ENCODE results near the gene SLC25A34. TPM values are rescaled to one million over a fixed set of nuclear protein-coding genes. Genes with fewer than 3 reads are reported as not detected.

SLC25A34 gene
- total RNA-seq, 2 experiments from 2014 or later = 0.56 to 0.81 TPM

DNA sequence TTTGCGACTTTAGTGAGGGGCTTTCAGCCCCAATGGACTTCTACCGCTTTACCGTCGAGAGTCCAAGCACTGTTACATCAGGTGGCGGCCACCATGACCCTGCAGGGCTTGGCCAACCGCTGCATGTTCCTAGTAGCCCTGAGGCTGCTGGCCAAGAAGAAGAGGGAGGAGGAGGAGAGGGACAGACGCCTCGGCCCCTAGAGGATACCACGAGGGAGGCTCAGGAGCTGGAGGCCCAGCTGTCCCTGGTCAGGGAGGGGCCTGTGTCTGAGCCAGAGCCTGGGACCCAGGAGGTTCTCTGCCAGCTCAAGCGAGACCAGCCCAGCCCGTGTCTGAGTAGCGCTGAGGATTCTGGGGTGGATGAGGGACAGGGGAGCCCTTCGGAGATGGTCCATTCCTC lies 8.6 kb upstream of the SLC25A34 start:
- Mint-ChIP-seq H3K27ac (no peak overlapping the region), H3K9me3 (no peaks in the 10 kb centered on the region), H3K27me3 (no peaks in the 10 kb centered on the region), H3K36me3 (ENCODE audit: low read depth) (peaks cover 10% of the 10 kb centered on the region), H3K4me3 (no peak overlapping the region), H3K4me1 (ENCODE audit: low read depth) (no peaks in the 10 kb centered on the region)
- ChIA-PET POLR2A (no interaction called here), CTCF (no interaction called here)
- DNase-seq (no peak), ATAC-seq (no peak)
- TF ChIP-seq CTCF (IDR thresholded peaks at IDR 0.05) = no peak
- intact Hi-C loops (cut with micrococcal nuclease) = no loop called here

DNA sequence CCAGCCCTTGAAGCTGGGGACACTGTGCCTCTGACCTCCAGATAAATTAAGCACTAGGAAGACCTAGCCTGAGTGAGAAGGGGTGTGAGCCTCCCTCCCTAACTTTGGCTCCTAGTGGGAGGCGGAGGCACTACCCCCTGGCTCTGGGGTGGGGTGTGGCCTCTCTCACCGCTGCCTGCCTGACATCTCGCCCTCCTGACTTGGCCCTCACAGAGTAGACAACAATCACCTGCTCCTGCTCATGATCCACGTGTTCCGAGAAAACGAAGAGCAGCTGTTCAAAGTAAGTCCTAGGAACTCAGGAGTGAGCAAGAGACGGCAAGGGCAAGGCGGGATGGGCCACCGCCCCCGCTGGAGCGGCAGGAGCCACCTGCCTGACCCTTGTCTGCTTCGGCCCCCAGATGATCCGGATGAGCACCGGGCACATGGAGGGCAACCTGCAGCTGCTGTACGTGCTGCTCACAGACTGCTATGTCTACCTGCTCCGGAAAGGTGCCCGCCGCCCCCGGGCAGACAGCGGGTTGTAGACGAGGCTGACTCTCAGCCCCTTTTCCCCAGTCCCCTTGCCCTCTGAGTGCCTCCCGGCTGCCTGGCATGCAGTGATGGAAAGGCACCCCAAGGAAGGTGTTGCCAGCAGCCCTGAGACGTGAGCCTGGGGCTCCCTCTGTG lies 8.1 kb upstream of the SLC25A34 start:
- ChIA-PET POLR2A (no interaction called here), CTCF (no interaction called here)
- H3K4me1 Mint-ChIP-seq (ENCODE audit: low read depth) = no peaks in the 10 kb centered on the region
- ATAC-seq (no peak), DNase-seq (no peak)
- H3K4me3 Mint-ChIP-seq = no peak overlapping the region
- H3K9me3 Mint-ChIP-seq = no peaks in the 10 kb centered on the region
- intact Hi-C loops (cut with micrococcal nuclease) = no loop called here
- no peaks in the 10 kb centered on the region for H3K27me3 Mint-ChIP-seq
- TF ChIP-seq CTCF (IDR thresholded peaks at IDR 0.05) = no peak
- peaks cover 8% of the 10 kb centered on the region for H3K36me3 Mint-ChIP-seq (ENCODE audit: low read depth)
- H3K27ac Mint-ChIP-seq = no peak overlapping the region

GRCh38 chr1:15728937-15729657 lies 7.0 kb upstream of the SLC25A34 start:
- intact Hi-C loops (cut with micrococcal nuclease) = no loop called here
- no peaks in the 10 kb centered on the region for H3K4me1 Mint-ChIP-seq (ENCODE audit: low read depth)
- CTCF ChIA-PET = no interaction called here
- no peak overlapping the region for H3K4me3 Mint-ChIP-seq
- no peak for TF ChIP-seq CTCF (IDR thresholded peaks at IDR 0.05)
- ATAC-seq (no peak), DNase-seq (no peak)
- no peak overlapping the region for H3K27ac Mint-ChIP-seq
- H3K27me3 Mint-ChIP-seq = no peaks in the 10 kb centered on the region
- peaks cover 8% of the 10 kb centered on the region for H3K36me3 Mint-ChIP-seq (ENCODE audit: low read depth)
- H3K9me3 Mint-ChIP-seq = no peaks in the 10 kb centered on the region
- POLR2A ChIA-PET = no interaction called here

DNA sequence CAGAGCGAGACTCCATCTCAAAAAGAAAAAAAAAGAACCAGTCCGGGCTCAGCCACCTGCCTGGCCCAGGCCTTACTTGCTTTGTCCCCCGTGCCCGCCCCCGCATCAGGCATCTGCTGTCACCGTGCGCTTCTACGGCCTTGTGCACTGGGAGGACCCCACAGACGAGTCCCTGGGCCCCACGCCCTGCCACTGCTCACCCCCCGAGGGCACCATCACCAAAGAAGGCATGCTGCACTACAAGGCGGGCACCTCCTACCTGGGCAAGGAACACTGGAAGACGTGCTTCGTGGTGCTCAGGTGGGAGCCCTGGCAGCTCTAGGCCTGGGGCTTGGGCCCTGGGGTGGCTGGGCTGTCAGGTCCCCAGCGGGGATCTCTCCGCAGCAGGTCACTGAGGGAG lies 5.6 kb upstream of the SLC25A34 start:
- POLR2A ChIA-PET = interaction anchor here (1.2 kb wide), 1 partner anchor 11 kb away, joined by 3 read pairs; no protein-coding TSS in a partner anchor
- Mint-ChIP-seq H3K27ac (no peak overlapping the region), H3K4me1 (ENCODE audit: low read depth) (no peaks in the 10 kb centered on the region), H3K27me3 (no peaks in the 10 kb centered on the region), H3K4me3 (no peak overlapping the region), H3K9me3 (no peaks in the 10 kb centered on the region), H3K36me3 (ENCODE audit: low read depth) (peaks cover 8% of the 10 kb centered on the region)
- intact Hi-C loops (cut with micrococcal nuclease) = no loop called here
- no peak for DNase-seq
- no peak for TF ChIP-seq CTCF (IDR thresholded peaks at IDR 0.05)
- CTCF ChIA-PET = interaction anchor here (1.0 kb wide), 1 partner anchor 10 kb away, joined by 3 read pairs; no protein-coding TSS in a partner anchor
- no peak for ATAC-seq

DNA sequence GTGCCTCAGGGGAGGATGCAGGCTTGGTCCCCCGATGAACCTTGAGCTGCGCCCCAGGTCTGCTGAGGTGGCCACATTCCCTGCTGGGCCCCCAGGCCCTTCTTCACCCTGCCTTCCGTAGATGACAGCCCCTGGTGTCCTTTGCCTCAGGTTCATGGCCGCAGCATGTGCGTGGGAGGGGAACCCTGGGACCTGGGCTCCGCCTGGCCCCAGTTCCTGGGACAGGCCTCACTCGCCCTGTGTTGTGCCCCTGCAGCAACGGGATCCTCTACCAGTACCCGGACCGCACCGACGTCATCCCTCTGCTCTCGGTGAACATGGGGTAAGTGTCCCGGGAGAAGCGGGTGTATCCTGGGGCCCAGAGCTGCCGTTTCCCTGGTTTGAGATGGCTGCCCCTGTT lies 5.1 kb upstream of the SLC25A34 start:
- no peak overlapping the region for H3K27ac Mint-ChIP-seq
- ATAC-seq (no peak), DNase-seq (no peak)
- TF ChIP-seq CTCF (IDR thresholded peaks at IDR 0.05) = no peak
- H3K4me1 Mint-ChIP-seq (ENCODE audit: low read depth) = no peaks in the 10 kb centered on the region
- peaks cover 8% of the 10 kb centered on the region for H3K36me3 Mint-ChIP-seq (ENCODE audit: low read depth)
- H3K9me3 Mint-ChIP-seq = no peaks in the 10 kb centered on the region
- intact Hi-C loops (cut with micrococcal nuclease) = no loop called here
- ChIA-PET POLR2A (interaction anchor here (1.2 kb wide), 1 partner anchor 12 kb away, joined by 3 read pairs; no protein-coding TSS in a partner anchor), CTCF (interaction anchor here (1.0 kb wide), 1 partner anchor 10 kb away, joined by 3 read pairs; no protein-coding TSS in a partner anchor)
- H3K27me3 Mint-ChIP-seq = no peaks in the 10 kb centered on the region
- no peak overlapping the region for H3K4me3 Mint-ChIP-seq
